Keratinocyte (primary cell): Measurements from ENCODE around the gene FREM1. TPM values are rescaled to one million over a fixed set of nuclear protein-coding genes. Genes with fewer than 3 reads are reported as not detected.

ENCODE experiments used
- DNase-seq: peaks from one replicate; pipeline ENCODE4 v3.0.0-alpha.2; 2011; ENCODE audit warnings: low read depth, missing footprints, low spot score
- FAIRE-seq: peaks from 2 replicates; lab custom pipeline; 2011; peaks lifted over from hg19 to GRCh38; lab: Jason Lieb, UNC
- H2AFZ ChIP-seq: 2 replicates; pipeline ENCODE4 v1.6.0; 2012; ENCODE audit warnings: low read length, control low read depth, inconsistent platforms; ENCODE audit not compliant: control insufficient read depth
- H3K27ac ChIP-seq: 2 replicates; pipeline ENCODE4 v1.5.1; 2011; ENCODE audit warnings: low read length; ENCODE audit not compliant: control insufficient read depth, insufficient read depth
- H3K27me3 ChIP-seq: 3 replicates; pipeline ENCODE4 v1.6.0; 2011; ENCODE audit warnings: low read length; ENCODE audit not compliant: control insufficient read depth, insufficient read depth; ENCODE audit errors: extremely low read depth
- H3K36me3 ChIP-seq, 2 experiments: 2 replicates in 1 of 2; 3 replicates in 1 of 2; pipeline ENCODE4 v1.5.1; 2011; ENCODE audit warnings: low read length in 2 of 2, mild to moderate bottlenecking in 1 of 2; ENCODE audit not compliant: control insufficient read depth in 2 of 2, insufficient read depth in 2 of 2; ENCODE audit errors: extremely low read depth in 1 of 2
- H3K4me1 ChIP-seq: 3 replicates; pipeline ENCODE4 v1.5.1; 2011; ENCODE audit warnings: low read length; ENCODE audit not compliant: control insufficient read depth, insufficient read depth; ENCODE audit errors: extremely low read depth
- H3K4me2 ChIP-seq: 3 replicates; pipeline ENCODE4 v1.6.0; 2011; ENCODE audit warnings: low read depth, low read length; ENCODE audit not compliant: control insufficient read depth, insufficient read depth; ENCODE audit errors: extremely low read depth
- H3K4me3 ChIP-seq, 3 experiments: fragments of 200-600 bp in 1 of 3; sonication (generic) in 1 of 3; 2 replicates in 2 of 3; 3 replicates in 1 of 3; pipeline ENCODE4 v1.5.1; 2011 to 2016; ENCODE audit warnings: low read length in 3 of 3, mild to moderate bottlenecking in 3 of 3, control low read depth in 2 of 3, inconsistent platforms in 1 of 3, low read depth in 1 of 3, mixed read lengths in 1 of 3, mixed run types in 1 of 3, moderate library complexity in 1 of 3; ENCODE audit not compliant: control insufficient read depth in 2 of 3, insufficient read depth in 2 of 3; ENCODE audit errors: extremely low read depth in 1 of 3
- H3K79me2 ChIP-seq: 2 replicates; pipeline ENCODE4 v1.6.0; 2012; ENCODE audit warnings: low read length; ENCODE audit not compliant: control insufficient read depth, insufficient read depth
- H3K9ac ChIP-seq: 3 replicates; pipeline ENCODE4 v1.6.0; 2011; ENCODE audit warnings: low read length; ENCODE audit not compliant: control insufficient read depth, insufficient read depth; ENCODE audit errors: extremely low read depth
- H3K9me1 ChIP-seq: 3 replicates; pipeline ENCODE4 v1.6.0; 2011; ENCODE audit warnings: low read length; ENCODE audit not compliant: control insufficient read depth, insufficient read depth; ENCODE audit errors: extremely low read depth
- H3K9me3 ChIP-seq: 2 replicates; pipeline ENCODE4 v1.5.1; 2012; ENCODE audit warnings: low read depth, low read length; ENCODE audit not compliant: control insufficient read depth
- H4K20me1 ChIP-seq: 3 replicates; pipeline ENCODE4 v1.6.0; 2011; ENCODE audit warnings: low read length; ENCODE audit not compliant: control insufficient read depth, insufficient read depth; ENCODE audit errors: extremely low read depth
- CTCF ChIP-seq, 3 experiments: IDR thresholded peaks in 1 of 3; conservative IDR thresholded peaks in 1 of 3; optimal IDR thresholded peaks in 1 of 3; 2 replicates in 2 of 3; 3 replicates in 1 of 3; pipeline versions ENCODE3 to v1.5.1; 2011; ENCODE audit warnings: low read length in 3 of 3, mild to moderate bottlenecking in 3 of 3, moderate library complexity in 2 of 3, control low read depth in 1 of 3, inconsistent platforms in 1 of 3; ENCODE audit not compliant: insufficient read depth in 2 of 3; ENCODE audit errors: extremely low read depth in 1 of 3
- EZH2 ChIP-seq: IDR thresholded peaks from one replicate; pipeline ENCODE4 v1.6.1; 2012; ENCODE audit warnings: inconsistent platforms, mild to moderate bottlenecking, low read length, moderate library complexity
- dilution Hi-C: fragments of 300-500 bp; cut with MboI; formaldehyde crosslinking; loops from one replicate; pipeline ENCODE4 v1.7.0; 2020; ENCODE audit warnings: low sequenced_read_pairs; ENCODE audit not compliant: extremely low pct_ligation_motif_present
- polyA plus RNA-seq, 5 experiments: library from polyadenylated mRNA; depleted of rRNA in 3 of 5; stranded (reverse) in 3 of 5; stranded (forward) in 1 of 5; unstranded in 1 of 5; fragments of >200 nt; gene quantifications; 1 replicate in 1 of 5; 2 replicates in 3 of 5; 3 replicates in 1 of 5; pipeline versions ENCODE4 v1.2.1 to v1.2.3, GENCODE V29; 2011 to 2012; ENCODE audit warnings: missing spikeins in 2 of 5, low read depth in 1 of 5, low replicate concordance in 1 of 5

Gene FREM1
- polyA plus RNA-seq, 1 donor (not counting 4 experiments of a cell fraction or from before 2014, with no cell fraction given) = under 0.01 TPM

- TF ChIP-seq CTCF (optimal IDR thresholded peaks at IDR 0.05 in 1 of 3, IDR thresholded peaks at IDR 0.05 in 1 of 3, conservative IDR thresholded peaks at IDR 0.05 in 1 of 3; ENCODE audit: extremely low read depth in 1 of 3, insufficient read depth in 2 of 3, low read length in 3 of 3) (no peak), EZH2 (no peak)
- DNase-seq (no peak), FAIRE-seq (no peak)
- Histone ChIP-seq H3K27ac (no peak overlapping the region), H3K4me1 (no peaks in the 10 kb centered on the region), H4K20me1 (no peaks in the 10 kb centered on the region), H3K4me2 (no peak overlapping the region), H3K9ac (no peak overlapping the region), H3K9me3 (no peaks in the 10 kb centered on the region), H3K4me3 (no peak overlapping the region), H3K36me3 (no peaks in the 10 kb centered on the region), H2AFZ (no peak overlapping the region), H3K9me1 (no peaks in the 10 kb centered on the region), H3K79me2 (no peaks in the 10 kb centered on the region), H3K27me3 (peaks cover 3% of the 10 kb centered on the region)
- dilution Hi-C loops = no loop called here
These were observed 112.8 kb downstream of the FREM1 start for GRCh38 chr9:14797435-14797834.

GRCh38 chr9:14793389-14793788 is 116.8 kb downstream of the FREM1 start:
- FAIRE-seq (no peak), DNase-seq (no peak)
- Histone ChIP-seq H3K9ac (no peak overlapping the region), H3K9me3 (no peaks in the 10 kb centered on the region), H3K27me3 (peaks cover 3% of the 10 kb centered on the region), H3K4me1 (no peaks in the 10 kb centered on the region), H3K4me2 (no peak overlapping the region), H3K36me3 (no peaks in the 10 kb centered on the region), H4K20me1 (no peaks in the 10 kb centered on the region), H3K9me1 (no peaks in the 10 kb centered on the region), H3K4me3 (no peak overlapping the region), H3K27ac (no peak overlapping the region), H2AFZ (no peak overlapping the region), H3K79me2 (no peaks in the 10 kb centered on the region)
- dilution Hi-C loops = no loop called here
- no peak for TF ChIP-seq CTCF (optimal IDR thresholded peaks at IDR 0.05 in 1 of 3, IDR thresholded peaks at IDR 0.05 in 1 of 3, conservative IDR thresholded peaks at IDR 0.05 in 1 of 3; ENCODE audit: extremely low read depth in 1 of 3, insufficient read depth in 2 of 3, low read length in 3 of 3)
- no peak for TF ChIP-seq EZH2
